Measurements from ENCODE around the gene EIF1AD. TPM values are rescaled to one million over a fixed set of nuclear protein-coding genes. Genes with fewer than 3 reads are reported as not detected.

EIF1AD gene
- total and polyA plus RNA-seq, 2 experiments from 2014 or later = 16.1 to 32.1 TPM

- ATAC-seq (no peak), DNase-seq (ENCODE audit: low spot score) (peak; percentile 47)
- Histone ChIP-seq H3F3A (replicated peaks; ENCODE audit: low read depth) (peaks cover 15% of the 10 kb centered on the region; the same call in 1 of the 2 replicates), H3K4me3 (peak overlapping the region; percentile 99; the same call in 1 of the 2 replicates), H3K4me1 (ENCODE audit: insufficient read depth) (peaks cover 24% of the 10 kb centered on the region), H2AFZ (peak overlapping the region; percentile 69; the same call in 1 of the 2 replicates), H3K27me3 (ENCODE audit: insufficient read depth) (no peaks in the 10 kb centered on the region), H3K27ac (ENCODE audit: low read depth) (peak overlapping the region; percentile 100), H4K20me1 (replicated peaks; ENCODE audit: insufficient read depth) (peaks cover 14% of the 10 kb centered on the region), H3K9me2 (ENCODE audit: insufficient read depth) (no peaks in the 10 kb centered on the region), H3K79me2 (replicated peaks; ENCODE audit: insufficient read depth) (peaks cover 35% of the 10 kb centered on the region), H3K4me2 (peak overlapping the region; percentile 99), H3K36me3 (ENCODE audit: insufficient read depth) (peaks cover 10% of the 10 kb centered on the region)
- TF ChIP-seq EZH2 (IDR thresholded peaks at IDR 0.05; ENCODE audit: low read depth, unreplicated experiment) (no peak), ETS1 (IDR thresholded peaks at IDR 0.05) (no peak), CTCF (conservative IDR thresholded peaks at IDR 0.05; ENCODE audit: low read depth in 2 of 2) (no peak), POLR2AphosphoS5 (IDR thresholded peaks at IDR 0.05; ENCODE audit: low read depth) (no peak), CREB1 (CRISPR knock-in tag; IDR thresholded peaks at IDR 0.05; ENCODE audit: low read depth) (no peak), JUNB (IDR thresholded peaks at IDR 0.05; ENCODE audit: unreplicated experiment) (no peak), ZNF331 (CRISPR knock-in tag; IDR thresholded peaks at IDR 0.05; ENCODE audit: low read depth) (no peak), STAT1 (IDR thresholded peaks at IDR 0.05; ENCODE audit: unreplicated experiment) (no peak), EZH2phosphoT487 (IDR thresholded peaks at IDR 0.05; ENCODE audit: unreplicated experiment) (no peak), ZNF114 (CRISPR knock-in tag; IDR thresholded peaks at IDR 0.05) (no peak), NANOG (IDR thresholded peaks at IDR 0.05; ENCODE audit: borderline replicate concordance) (no peak)
- TF ChIP-seq, protein P1, sequence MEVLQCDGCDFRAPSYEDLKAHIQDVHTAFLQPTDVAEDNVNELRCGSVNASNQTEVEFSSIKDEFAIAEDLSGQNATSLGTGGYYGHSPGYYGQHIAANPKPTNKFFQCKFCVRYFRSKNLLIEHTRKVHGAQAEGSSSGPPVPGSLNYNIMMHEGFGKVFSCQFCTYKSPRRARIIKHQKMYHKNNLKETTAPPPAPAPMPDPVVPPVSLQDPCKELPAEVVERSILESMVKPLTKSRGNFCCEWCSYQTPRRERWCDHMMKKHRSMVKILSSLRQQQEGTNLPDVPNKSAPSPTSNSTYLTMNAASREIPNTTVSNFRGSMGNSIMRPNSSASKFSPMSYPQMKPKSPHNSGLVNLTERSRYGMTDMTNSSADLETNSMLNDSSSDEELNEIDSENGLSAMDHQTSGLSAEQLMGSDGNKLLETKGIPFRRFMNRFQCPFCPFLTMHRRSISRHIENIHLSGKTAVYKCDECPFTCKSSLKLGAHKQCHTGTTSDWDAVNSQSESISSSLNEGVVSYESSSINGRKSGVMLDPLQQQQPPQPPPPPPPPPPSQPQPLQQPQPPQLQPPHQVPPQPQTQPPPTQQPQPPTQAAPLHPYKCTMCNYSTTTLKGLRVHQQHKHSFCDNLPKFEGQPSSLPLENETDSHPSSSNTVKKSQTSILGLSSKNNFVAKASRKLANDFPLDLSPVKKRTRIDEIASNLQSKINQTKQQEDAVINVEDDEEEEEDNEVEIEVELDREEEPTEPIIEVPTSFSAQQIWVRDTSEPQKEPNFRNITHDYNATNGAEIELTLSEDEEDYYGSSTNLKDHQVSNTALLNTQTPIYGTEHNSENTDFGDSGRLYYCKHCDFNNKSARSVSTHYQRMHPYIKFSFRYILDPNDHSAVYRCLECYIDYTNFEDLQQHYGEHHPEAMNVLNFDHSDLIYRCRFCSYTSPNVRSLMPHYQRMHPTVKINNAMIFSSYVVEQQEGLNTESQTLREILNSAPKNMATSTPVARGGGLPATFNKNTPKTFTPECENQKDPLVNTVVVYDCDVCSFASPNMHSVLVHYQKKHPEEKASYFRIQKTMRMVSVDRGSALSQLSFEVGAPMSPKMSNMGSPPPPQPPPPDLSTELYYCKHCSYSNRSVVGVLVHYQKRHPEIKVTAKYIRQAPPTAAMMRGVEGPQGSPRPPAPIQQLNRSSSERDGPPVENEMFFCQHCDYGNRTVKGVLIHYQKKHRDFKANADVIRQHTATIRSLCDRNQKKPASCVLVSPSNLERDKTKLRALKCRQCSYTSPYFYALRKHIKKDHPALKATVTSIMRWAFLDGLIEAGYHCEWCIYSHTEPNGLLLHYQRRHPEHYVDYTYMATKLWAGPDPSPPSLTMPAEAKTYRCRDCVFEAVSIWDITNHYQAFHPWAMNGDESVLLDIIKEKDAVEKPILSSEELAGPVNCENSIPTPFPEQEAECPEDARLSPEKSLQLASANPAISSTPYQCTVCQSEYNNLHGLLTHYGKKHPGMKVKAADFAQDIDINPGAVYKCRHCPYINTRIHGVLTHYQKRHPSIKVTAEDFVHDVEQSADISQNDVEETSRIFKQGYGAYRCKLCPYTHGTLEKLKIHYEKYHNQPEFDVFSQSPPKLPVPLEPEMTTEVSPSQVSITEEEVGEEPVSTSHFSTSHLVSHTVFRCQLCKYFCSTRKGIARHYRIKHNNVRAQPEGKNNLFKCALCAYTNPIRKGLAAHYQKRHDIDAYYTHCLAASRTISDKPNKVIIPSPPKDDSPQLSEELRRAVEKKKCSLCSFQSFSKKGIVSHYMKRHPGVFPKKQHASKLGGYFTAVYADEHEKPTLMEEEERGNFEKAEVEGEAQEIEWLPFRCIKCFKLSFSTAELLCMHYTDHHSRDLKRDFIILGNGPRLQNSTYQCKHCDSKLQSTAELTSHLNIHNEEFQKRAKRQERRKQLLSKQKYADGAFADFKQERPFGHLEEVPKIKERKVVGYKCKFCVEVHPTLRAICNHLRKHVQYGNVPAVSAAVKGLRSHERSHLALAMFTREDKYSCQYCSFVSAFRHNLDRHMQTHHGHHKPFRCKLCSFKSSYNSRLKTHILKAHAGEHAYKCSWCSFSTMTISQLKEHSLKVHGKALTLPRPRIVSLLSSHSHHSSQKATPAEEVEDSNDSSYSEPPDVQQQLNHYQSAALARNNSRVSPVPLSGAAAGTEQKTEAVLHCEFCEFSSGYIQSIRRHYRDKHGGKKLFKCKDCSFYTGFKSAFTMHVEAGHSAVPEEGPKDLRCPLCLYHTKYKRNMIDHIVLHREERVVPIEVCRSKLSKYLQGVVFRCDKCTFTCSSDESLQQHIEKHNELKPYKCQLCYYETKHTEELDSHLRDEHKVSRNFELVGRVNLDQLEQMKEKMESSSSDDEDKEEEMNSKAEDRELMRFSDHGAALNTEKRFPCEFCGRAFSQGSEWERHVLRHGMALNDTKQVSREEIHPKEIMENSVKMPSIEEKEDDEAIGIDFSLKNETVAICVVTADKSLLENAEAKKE (CRISPR knock-in tag; IDR thresholded peaks at IDR 0.05) = no peak
- TF ChIP-seq, protein P2, sequence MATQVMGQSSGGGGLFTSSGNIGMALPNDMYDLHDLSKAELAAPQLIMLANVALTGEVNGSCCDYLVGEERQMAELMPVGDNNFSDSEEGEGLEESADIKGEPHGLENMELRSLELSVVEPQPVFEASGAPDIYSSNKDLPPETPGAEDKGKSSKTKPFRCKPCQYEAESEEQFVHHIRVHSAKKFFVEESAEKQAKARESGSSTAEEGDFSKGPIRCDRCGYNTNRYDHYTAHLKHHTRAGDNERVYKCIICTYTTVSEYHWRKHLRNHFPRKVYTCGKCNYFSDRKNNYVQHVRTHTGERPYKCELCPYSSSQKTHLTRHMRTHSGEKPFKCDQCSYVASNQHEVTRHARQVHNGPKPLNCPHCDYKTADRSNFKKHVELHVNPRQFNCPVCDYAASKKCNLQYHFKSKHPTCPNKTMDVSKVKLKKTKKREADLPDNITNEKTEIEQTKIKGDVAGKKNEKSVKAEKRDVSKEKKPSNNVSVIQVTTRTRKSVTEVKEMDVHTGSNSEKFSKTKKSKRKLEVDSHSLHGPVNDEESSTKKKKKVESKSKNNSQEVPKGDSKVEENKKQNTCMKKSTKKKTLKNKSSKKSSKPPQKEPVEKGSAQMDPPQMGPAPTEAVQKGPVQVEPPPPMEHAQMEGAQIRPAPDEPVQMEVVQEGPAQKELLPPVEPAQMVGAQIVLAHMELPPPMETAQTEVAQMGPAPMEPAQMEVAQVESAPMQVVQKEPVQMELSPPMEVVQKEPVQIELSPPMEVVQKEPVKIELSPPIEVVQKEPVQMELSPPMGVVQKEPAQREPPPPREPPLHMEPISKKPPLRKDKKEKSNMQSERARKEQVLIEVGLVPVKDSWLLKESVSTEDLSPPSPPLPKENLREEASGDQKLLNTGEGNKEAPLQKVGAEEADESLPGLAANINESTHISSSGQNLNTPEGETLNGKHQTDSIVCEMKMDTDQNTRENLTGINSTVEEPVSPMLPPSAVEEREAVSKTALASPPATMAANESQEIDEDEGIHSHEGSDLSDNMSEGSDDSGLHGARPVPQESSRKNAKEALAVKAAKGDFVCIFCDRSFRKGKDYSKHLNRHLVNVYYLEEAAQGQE (IDR thresholded peaks at IDR 0.05; ENCODE audit: unreplicated experiment) = no peak
- H3K36me3 Mint-ChIP-seq (ENCODE audit: low read depth) = peaks cover 29% of the 10 kb centered on the region
- H3K27ac Mint-ChIP-seq = peak overlapping the region; percentile 94
- peaks cover 17% of the 10 kb centered on the region for H3K27me3 Mint-ChIP-seq (ENCODE audit: insufficient read depth, low read depth, poor library complexity)
- H3K4me1 Mint-ChIP-seq = peaks cover 39% of the 10 kb centered on the region
- H3K4me3 Mint-ChIP-seq = peak overlapping the region; percentile 98
- no peaks in the 10 kb centered on the region; the same call in 2 of the 3 replicates for H3K9me3 Mint-ChIP-seq
These were observed 48.7 kb upstream of the EIF1AD start for GRCh38 chr11:66050581-66051231.
